ENCODE data around the gene PFDN6. TPM values are rescaled to one million over a fixed set of nuclear protein-coding genes. Genes with fewer than 3 reads are reported as not detected.

PFDN6 gene
- total RNA-seq, 1 experiment from 2014 or later = 90.5 TPM

DNA sequence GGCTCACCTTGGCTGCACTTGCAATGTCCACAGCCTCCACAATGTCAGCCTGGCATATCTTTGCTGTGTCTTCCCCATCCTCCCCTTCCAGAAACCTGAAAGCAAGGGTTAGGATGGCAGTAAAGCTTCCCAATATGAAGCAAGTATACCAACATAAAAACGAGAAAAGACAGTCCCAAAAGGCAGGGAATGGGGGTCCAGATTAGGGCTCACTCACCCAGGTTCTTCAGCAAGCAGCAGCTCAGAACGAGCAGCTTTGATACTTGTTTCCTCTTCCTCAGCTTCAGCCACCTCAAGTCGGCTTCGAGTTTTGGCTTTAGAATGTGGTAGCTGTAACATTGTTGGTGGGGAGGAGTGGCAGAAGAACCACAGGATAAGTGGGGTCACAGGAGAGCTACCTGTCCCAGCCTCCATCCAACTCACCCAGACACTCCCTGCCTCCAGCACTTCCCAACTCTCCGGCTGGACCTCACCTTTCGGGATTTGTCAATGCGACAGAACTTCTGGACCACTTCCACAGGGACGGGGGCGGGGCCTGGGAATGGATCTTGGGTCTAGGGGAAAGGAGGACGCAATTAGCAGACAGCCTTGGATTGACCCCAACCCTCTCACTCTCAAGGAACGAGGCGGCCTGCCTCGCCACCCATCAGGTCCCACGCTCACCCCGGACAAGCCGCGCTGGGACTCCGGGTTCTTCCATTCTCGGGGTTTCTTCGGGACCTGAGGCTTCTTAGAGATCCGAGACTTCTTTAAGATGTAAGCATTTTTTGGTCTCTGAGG is 1.1 kb upstream of the PFDN6 start:
- Histone ChIP-seq H3K4me1 (ENCODE audit: control insufficient read depth in 1 of 2, insufficient read depth in 2 of 2, low read length in 2 of 2) (peaks cover 10 to 15% of the 10 kb centered on the region in 2 experiments), H3K36me3 (ENCODE audit: control insufficient read depth in 1 of 2, insufficient read depth in 2 of 2, low read length in 2 of 2) (peaks cover 32 to 40% of the 10 kb centered on the region in 2 experiments; a peak in 3 of 4 replicates)

More for the DNA sequence above, 1.1 kb upstream of the PFDN6 start:
- Histone ChIP-seq H3K27me3 (ENCODE audit: insufficient read depth, low read length) (no peaks in the 10 kb centered on the region), H3K9ac (ENCODE audit: low read length) (peak overlapping the region; percentile 90), H3K9me2 (ENCODE audit: insufficient read depth) (no peaks in the 10 kb centered on the region), H2AFZ (ENCODE audit: low read depth, low read length, poor library complexity, severe bottlenecking) (peak overlapping the region; percentile 99), H3K79me2 (ENCODE audit: insufficient read depth, low read length) (peaks cover 54% of the 10 kb centered on the region), H3K9me3 (ENCODE audit: control insufficient read depth in 1 of 2, insufficient read depth in 1 of 2, low read depth in 1 of 2, low read length in 2 of 2) (no peaks in the 10 kb centered on the region), H4K20me1 (ENCODE audit: insufficient read depth) (no peaks in the 10 kb centered on the region), H3K27ac (ENCODE audit: low read depth, low read length) (peak overlapping the region; percentile 67), H3K4me2 (ENCODE audit: low read length) (peak overlapping the region; percentile 96), H3K4me3 (replicated peaks in 1 of 2; ENCODE audit: low read depth in 1 of 2, low read length in 2 of 2) (peak overlapping the region; percentile 97)
- BruUV-seq (replicated peaks) = TSS peak; percentile 72
- ATAC-seq = no peak
- intact Hi-C loops (cut with micrococcal nuclease) = loop anchor here (5.0 kb wide), 1 partner anchor 104 kb away; the partner anchor contains the start of gene KIFC1
- DNase-seq (ENCODE audit: low read depth, low spot score) = no peak
- ChIA-PET POLR2A (interaction anchor here (1.1 to 2.1 kb wide), 4 partner anchors 9 to 17 kb away, joined by 9 to 11 read pairs (median 10); partner anchors contain the start of genes B3GALT4, RPS18 and VPS52), RAD21 (ENCODE audit: low non-redundant PET in 1 of 2, low total read pairs in 2 of 2, uncharacterized antibody in 2 of 2, unreplicated experiment in 2 of 2) (no interaction called here), CTCF (interaction anchor here (1.7 to 2.3 kb wide), 4 partner anchors 9 to 11 kb away, joined by 5 to 11 read pairs (median 6); partner anchors contain the start of genes B3GALT4 and RGL2)
- TF ChIP-seq ZFX (IDR thresholded peaks at IDR 0.05) = peak; percentile 23; the same call in 1 of the 2 replicates
- TF ChIP-seq, protein P1, sequence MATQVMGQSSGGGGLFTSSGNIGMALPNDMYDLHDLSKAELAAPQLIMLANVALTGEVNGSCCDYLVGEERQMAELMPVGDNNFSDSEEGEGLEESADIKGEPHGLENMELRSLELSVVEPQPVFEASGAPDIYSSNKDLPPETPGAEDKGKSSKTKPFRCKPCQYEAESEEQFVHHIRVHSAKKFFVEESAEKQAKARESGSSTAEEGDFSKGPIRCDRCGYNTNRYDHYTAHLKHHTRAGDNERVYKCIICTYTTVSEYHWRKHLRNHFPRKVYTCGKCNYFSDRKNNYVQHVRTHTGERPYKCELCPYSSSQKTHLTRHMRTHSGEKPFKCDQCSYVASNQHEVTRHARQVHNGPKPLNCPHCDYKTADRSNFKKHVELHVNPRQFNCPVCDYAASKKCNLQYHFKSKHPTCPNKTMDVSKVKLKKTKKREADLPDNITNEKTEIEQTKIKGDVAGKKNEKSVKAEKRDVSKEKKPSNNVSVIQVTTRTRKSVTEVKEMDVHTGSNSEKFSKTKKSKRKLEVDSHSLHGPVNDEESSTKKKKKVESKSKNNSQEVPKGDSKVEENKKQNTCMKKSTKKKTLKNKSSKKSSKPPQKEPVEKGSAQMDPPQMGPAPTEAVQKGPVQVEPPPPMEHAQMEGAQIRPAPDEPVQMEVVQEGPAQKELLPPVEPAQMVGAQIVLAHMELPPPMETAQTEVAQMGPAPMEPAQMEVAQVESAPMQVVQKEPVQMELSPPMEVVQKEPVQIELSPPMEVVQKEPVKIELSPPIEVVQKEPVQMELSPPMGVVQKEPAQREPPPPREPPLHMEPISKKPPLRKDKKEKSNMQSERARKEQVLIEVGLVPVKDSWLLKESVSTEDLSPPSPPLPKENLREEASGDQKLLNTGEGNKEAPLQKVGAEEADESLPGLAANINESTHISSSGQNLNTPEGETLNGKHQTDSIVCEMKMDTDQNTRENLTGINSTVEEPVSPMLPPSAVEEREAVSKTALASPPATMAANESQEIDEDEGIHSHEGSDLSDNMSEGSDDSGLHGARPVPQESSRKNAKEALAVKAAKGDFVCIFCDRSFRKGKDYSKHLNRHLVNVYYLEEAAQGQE (IDR thresholded peaks at IDR 0.05; ENCODE audit: low read depth) = no peak
